GM18870 (cell line): ENCODE measurements around the gene MOXD1.

Experiments
- ATAC-seq: cut with Tn5 transposase; IDR thresholded peaks from one replicate; pipeline ENCODE4 v1.9.1; 2021; ENCODE audit warnings: moderate library complexity; ENCODE audit not compliant: unreplicated experiment

The MOXD1 gene

GRCh38 chr6:132246632-132247270 is 154.5 kb downstream of the MOXD1 start:
- no peak for ATAC-seq

GRCh38 chr6:132246120-132246617 is 155.1 kb downstream of the MOXD1 start:
- no peak for ATAC-seq
